Kidney (tissue), 14 donors: ENCODE data around the gene DIRAS1. TPM values are rescaled to one million over a fixed set of nuclear protein-coding genes. Genes with fewer than 3 reads are reported as not detected.

Experiments used
- DNase-seq, 5 donors: peaks; one replicate each; pipeline ENCODE4 v3.0.0-alpha.2; 2013 to 2020
- FAIRE-seq: peaks from 2 replicates; lab custom pipeline; 2012; peaks lifted over from hg19 to GRCh38; lab: Jason Lieb, UNC
- H3K27ac ChIP-seq, 2 donors: one replicate each; pipeline ENCODE4 v1.7.0; 2013; ENCODE audit warnings: low read depth in 2 of 2, low read length in 2 of 2, inconsistent platforms in 1 of 2
- H3K27me3 ChIP-seq: one replicate; pipeline ENCODE4 v1.7.1; 2013; ENCODE audit warnings: low read length, inconsistent platforms; ENCODE audit not compliant: control insufficient read depth, insufficient read depth
- H3K36me3 ChIP-seq, 3 donors: one replicate each; pipeline versions ENCODE4 v1.7.0 to v1.7.1; 2013; ENCODE audit warnings: low read length in 3 of 3, control low read depth in 1 of 3, inconsistent platforms in 1 of 3; ENCODE audit not compliant: insufficient read depth in 3 of 3, control insufficient read depth in 2 of 3
- H3K4me1 ChIP-seq, 3 donors: one replicate each; pipeline versions ENCODE4 v1.7.0 to v1.7.1; 2013; ENCODE audit warnings: low read length in 3 of 3, inconsistent platforms in 1 of 3, low read depth in 1 of 3; ENCODE audit not compliant: control insufficient read depth in 2 of 3, insufficient read depth in 2 of 3
- H3K4me3 ChIP-seq, 3 donors: one replicate each; pipeline versions ENCODE4 v1.7.0 to v1.8.1; 2013; ENCODE audit warnings: low read length in 3 of 3, control low read depth in 1 of 3, inconsistent platforms in 1 of 3
- H3K9ac ChIP-seq, 3 donors: one replicate each; pipeline versions ENCODE4 v1.7.0 to v1.7.1; 2013; ENCODE audit warnings: low read length in 3 of 3, control low read depth in 1 of 3, inconsistent platforms in 1 of 3
- H3K9me3 ChIP-seq, 3 donors: one replicate each; pipeline versions ENCODE4 v1.7.0 to v1.7.1; 2013; ENCODE audit warnings: low read length in 3 of 3, control low read depth in 1 of 3, inconsistent platforms in 1 of 3; ENCODE audit not compliant: control insufficient read depth in 2 of 3, insufficient read depth in 1 of 3
- CTCF ChIP-seq: IDR thresholded peaks from 3 replicates; pipeline ENCODE4 v1.5.1; 2012; ENCODE audit warnings: mild to moderate bottlenecking, moderate library complexity, borderline replicate concordance; ENCODE audit not compliant: insufficient read depth; ENCODE audit errors: extremely low read depth
- intact Hi-C: fragments of 100-400 bp; cut with DNase I; formaldehyde crosslinking; loops from one replicate; pipeline ENCODE4 v1.11.1; 2022
- polyA plus RNA-seq: library from polyadenylated mRNA; stranded (reverse); fragments of 350-450 nt; fragmentation: Illumina TruSeq; extraction: RNeasy Lipid Tissue Mini Kit (QIAGEN cat#74804); gene quantifications from one replicate; pipeline ENCODE4 v1.2.3, GENCODE V29; 2014; ENCODE audit warnings: low read depth, low replicate concordance; ENCODE audit not compliant: insufficient read depth
- total RNA-seq: library from RNA; stranded (reverse); fragmentation: NEBNext Ultra II Directional; extraction: Animal tissue kit (Norgen Biotek cat#: 25700); gene quantifications from one replicate; pipeline ENCODE4 v1.2.1, GENCODE V29; 2021
- donor health status: control.
- donor health status: control.
- donor health status: control.
- donor health status: control.
- donor health status: control.
- donor health status: DM: yes; HTN: yes; CAD: no.
- donor health status: Normal renal cell carcinoma (clear cell type).

Gene DIRAS1
- total and polyA plus RNA-seq, 2 donors from 2014 or later = 2.3 to 7.6 TPM

GRCh38 chr19:2722541-2723344 lies 1.6 kb upstream of the DIRAS1 start:
- Histone ChIP-seq H3K4me3 (no peak overlapping the region), H3K27ac (peak overlapping the region in 1 of 2 donors; percentile 51), H3K4me1 (peaks cover 0 to 14% (median 0%) of the 10 kb centered on the region in 3 donors), H3K27me3 (peaks cover 3% of the 10 kb centered on the region), H3K9ac (peak overlapping the region in 1 of 3 donors; percentile 7), H3K9me3 (no peaks in the 10 kb centered on the region), H3K36me3 (no peaks in the 10 kb centered on the region)
- DNase-seq = peak; percentile 25 to 94 (median 52)
- no peak for TF ChIP-seq CTCF
- no peak for FAIRE-seq
- intact Hi-C loops = no loop called here

- H3K4me1 ChIP-seq = peaks cover 0 to 14% (median 0%) of the 10 kb centered on the region in 3 donors
- H3K9ac ChIP-seq = no peak overlapping the region
- no peaks in the 10 kb centered on the region for H3K9me3 ChIP-seq
- H3K27ac ChIP-seq = no peak overlapping the region
- DNase-seq (peak in 2 of 5 donors; percentile 59 to 70), FAIRE-seq (no peak)
- H3K36me3 ChIP-seq = no peaks in the 10 kb centered on the region
- no peak for TF ChIP-seq CTCF
- peaks cover 3% of the 10 kb centered on the region for H3K27me3 ChIP-seq
- no peak overlapping the region for H3K4me3 ChIP-seq
- intact Hi-C loops = no loop called here
Observed at GRCh38 chr19:2721570-2722540, 683 bp upstream of the DIRAS1 start.

- no peaks in the 10 kb centered on the region for H3K36me3 ChIP-seq
- no peak overlapping the region for H3K27ac ChIP-seq
- no peak for FAIRE-seq
- H3K4me1 ChIP-seq = peaks cover 0 to 14% (median 0%) of the 10 kb centered on the region in 3 donors
- peak in 1 of 5 donors; percentile 61 for DNase-seq
- H3K9me3 ChIP-seq = peaks cover 0 to 8% (median 1%) of the 10 kb centered on the region in 3 donors
- no peak overlapping the region for H3K9ac ChIP-seq
- TF ChIP-seq CTCF = no peak
- intact Hi-C loops = no loop called here
- H3K4me3 ChIP-seq = no peak overlapping the region
- peaks cover 3% of the 10 kb centered on the region for H3K27me3 ChIP-seq
Observed at GRCh38 chr19:2719920-2720776, 1.0 kb downstream of the DIRAS1 start.
